T-helper 2 cell treated with Interferon-gamma antibody and Interleukin-4, amounts not matched to agents 5 μg/mL and 100 μg/mL, for 36 hours (primary cell): Measurements from ENCODE around the gene ANKRD45.
"Not testable (repeated sequence)": the region's sequence is repeated elsewhere in the genome, so short reads cannot be mapped to it uniquely, and the experiment has no call there.

Experiments used
- DNase-seq: peaks from one replicate; pipeline ENCODE4 v3.0.0; 2021; ENCODE audit warnings: low spot score
- H3K27ac Mint-ChIP-seq: one replicate; pipeline ENCODE4 v1.8.0; 2021; ENCODE audit warnings: mild to moderate bottlenecking, mixed read lengths
- H3K27me3 Mint-ChIP-seq: one replicate; pipeline ENCODE4 v1.8.0; 2021; ENCODE audit warnings: low read depth, mixed read lengths
- H3K36me3 Mint-ChIP-seq: one replicate; pipeline ENCODE4 v1.8.0; 2021; ENCODE audit warnings: low read depth, mixed read lengths
- H3K4me1 Mint-ChIP-seq: one replicate; pipeline ENCODE4 v1.8.0; 2021; ENCODE audit warnings: low read depth, mixed read lengths
- H3K4me3 Mint-ChIP-seq: one replicate; pipeline ENCODE4 v1.8.0; 2022; ENCODE audit warnings: mild to moderate bottlenecking, moderate library complexity, mixed read lengths
- H3K9me3 Mint-ChIP-seq: one replicate; pipeline ENCODE4 v1.8.0; 2021; ENCODE audit warnings: mixed read lengths

The ANKRD45 gene

GRCh38 chr1:173572201-173572873 is 97.3 kb downstream of the ANKRD45 start:
- H3K27ac Mint-ChIP-seq, result no peak overlapping the region
- peaks cover 13% of the 10 kb centered on the region for H3K9me3 Mint-ChIP-seq
- no peak for DNase-seq
- H3K36me3 Mint-ChIP-seq, result no peaks in the 10 kb centered on the region
- peaks cover 7% of the 10 kb centered on the region for H3K27me3 Mint-ChIP-seq
- H3K4me3 Mint-ChIP-seq, result no peak overlapping the region
- no peaks in the 10 kb centered on the region for H3K4me1 Mint-ChIP-seq

DNA sequence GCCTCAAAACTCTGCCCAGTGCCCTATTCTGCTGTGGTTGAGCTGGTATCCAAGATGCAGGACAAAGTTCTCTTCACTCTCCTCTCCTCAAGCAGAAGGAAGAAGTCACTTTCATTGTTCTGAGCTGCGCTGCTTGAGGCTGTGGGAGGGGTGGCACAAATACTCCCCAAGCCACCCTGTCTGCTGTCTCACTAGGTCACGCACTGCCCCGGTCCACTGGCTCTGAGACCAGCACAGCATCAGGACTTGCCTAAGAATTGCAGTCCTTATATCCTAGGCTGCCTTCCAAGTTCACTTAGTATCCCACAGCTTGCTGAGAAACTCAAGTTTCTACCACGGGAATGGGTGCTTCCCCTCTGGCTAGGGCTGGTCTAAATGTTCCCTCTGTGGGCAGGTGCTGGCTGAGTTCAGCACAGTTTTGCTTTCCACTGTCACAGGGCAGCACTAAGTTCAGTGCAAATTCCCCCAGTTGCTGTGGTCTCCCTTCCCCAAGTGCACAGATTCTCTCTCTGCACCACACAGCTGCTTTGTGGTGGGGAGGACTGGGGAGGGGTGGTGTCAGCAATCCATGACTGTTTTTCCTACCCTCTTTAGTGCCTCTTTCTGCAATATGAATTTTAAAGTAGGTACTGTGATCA is 99.2 kb downstream of the ANKRD45 start:
- Mint-ChIP-seq H3K9me3 (peaks cover 26% of the 10 kb centered on the region), H3K27ac (no peak overlapping the region), H3K27me3 (peaks cover 16% of the 10 kb centered on the region), H3K4me3 (no peak overlapping the region), H3K4me1 (no peaks in the 10 kb centered on the region), H3K36me3 (no peaks in the 10 kb centered on the region)
- no peak for DNase-seq

- no peak overlapping the region for H3K4me3 Mint-ChIP-seq
- H3K27ac Mint-ChIP-seq, result no peak overlapping the region
- H3K27me3 Mint-ChIP-seq, result peaks cover 16% of the 10 kb centered on the region
- H3K4me1 Mint-ChIP-seq, result no peaks in the 10 kb centered on the region
- H3K9me3 Mint-ChIP-seq, result peaks cover 33% of the 10 kb centered on the region
- no peak for DNase-seq
- no peaks in the 10 kb centered on the region for H3K36me3 Mint-ChIP-seq
These were observed 101.2 kb downstream of the ANKRD45 start for GRCh38 chr1:173568483-173568882.

- not testable (repeated sequence) for H3K4me3 Mint-ChIP-seq, DNase-seq, H3K36me3 Mint-ChIP-seq, H3K27ac Mint-ChIP-seq, H3K4me1 Mint-ChIP-seq
- H3K9me3 Mint-ChIP-seq, result peaks cover 33% of the 10 kb centered on the region
- H3K27me3 Mint-ChIP-seq, result peaks cover 16% of the 10 kb centered on the region
These were observed 105.8 kb downstream of the ANKRD45 start for GRCh38 chr1:173563846-173564245.

GRCh38 chr1:173562813-173563212 is 106.8 kb downstream of the ANKRD45 start:
- Mint-ChIP-seq H3K27me3 (peaks cover 13% of the 10 kb centered on the region), H3K36me3 (no peaks in the 10 kb centered on the region), H3K27ac (no peak overlapping the region), H3K4me1 (no peaks in the 10 kb centered on the region), H3K4me3 (no peak overlapping the region), H3K9me3 (peaks cover 25% of the 10 kb centered on the region)
- DNase-seq, result no peak

DNA sequence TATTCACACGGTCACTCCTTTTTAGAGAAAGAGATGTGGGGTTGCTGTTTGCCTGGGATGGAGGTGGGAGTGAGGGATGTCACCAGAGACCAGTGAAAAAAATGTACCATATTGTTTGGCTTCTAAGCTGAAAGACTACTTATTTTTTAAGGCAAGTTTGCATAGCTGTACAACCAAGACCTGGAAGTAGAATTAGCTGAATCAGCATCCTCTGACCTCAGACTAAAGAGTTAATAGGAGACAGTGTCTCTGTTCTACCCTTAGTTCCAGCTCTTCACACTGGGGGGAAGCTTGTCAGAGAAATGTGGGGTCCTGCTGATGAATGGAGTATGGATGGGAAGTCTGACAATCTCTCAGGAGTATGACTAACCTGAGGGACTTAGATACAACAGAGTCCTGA is 108.4 kb downstream of the ANKRD45 start:
- no peak overlapping the region for H3K27ac Mint-ChIP-seq
- H3K4me3 Mint-ChIP-seq, result no peak overlapping the region
- no peaks in the 10 kb centered on the region for H3K4me1 Mint-ChIP-seq
- H3K9me3 Mint-ChIP-seq, result peaks cover 10% of the 10 kb centered on the region
- H3K27me3 Mint-ChIP-seq, result peaks cover 3% of the 10 kb centered on the region
- no peak for DNase-seq
- no peaks in the 10 kb centered on the region for H3K36me3 Mint-ChIP-seq

GRCh38 chr1:173560285-173560880 is 109.3 kb downstream of the ANKRD45 start:
- H3K4me1 Mint-ChIP-seq, result no peaks in the 10 kb centered on the region
- H3K36me3 Mint-ChIP-seq, result no peaks in the 10 kb centered on the region
- no peak overlapping the region for H3K4me3 Mint-ChIP-seq
- H3K27ac Mint-ChIP-seq, result no peak overlapping the region
- no peaks in the 10 kb centered on the region for H3K27me3 Mint-ChIP-seq
- DNase-seq, result no peak
- H3K9me3 Mint-ChIP-seq, result peaks cover 8% of the 10 kb centered on the region
